Calu3 (cell line): Measurements from ENCODE around the gene LCN6. TPM values are rescaled to one million over a fixed set of nuclear protein-coding genes. Genes with fewer than 3 reads are reported as not detected.

Experiments used
- BruUV-seq: library from RNA; stranded (reverse); fragments of 400-500 nt; replicated peaks from 2 replicates; lab custom pipeline; 2021; lab: Mats Ljungman, UMichigan
- CTCF ChIA-PET: fragments of 300-600 bp; sonication (Branson Sonifier 250); formaldehyde crosslinking; loops from one replicate; lab custom pipeline; 2022; ENCODE audit warnings: antibody characterized with exemption; lab: Charles Lee
- DNase-seq: peaks from one replicate; pipeline ENCODE4 v3.0.0; 2022
- H3K27ac Mint-ChIP-seq: one replicate; pipeline ENCODE4 v1.8.0; 2022; ENCODE audit warnings: mixed read lengths; ENCODE audit not compliant: unreplicated experiment
- H3K27me3 Mint-ChIP-seq: one replicate; pipeline ENCODE4 v1.8.0; 2022; ENCODE audit warnings: mixed read lengths; ENCODE audit not compliant: unreplicated experiment
- H3K36me3 Mint-ChIP-seq: one replicate; pipeline ENCODE4 v1.8.0; 2022; ENCODE audit warnings: mild to moderate bottlenecking, moderate library complexity, mixed read lengths; ENCODE audit not compliant: insufficient read depth, unreplicated experiment
- H3K4me1 Mint-ChIP-seq: one replicate; pipeline ENCODE4 v1.8.0; 2022; ENCODE audit warnings: mild to moderate bottlenecking, low read depth, mixed read lengths; ENCODE audit not compliant: unreplicated experiment
- H3K4me3 Mint-ChIP-seq: one replicate; pipeline ENCODE4 v1.8.0; 2022; ENCODE audit warnings: mild to moderate bottlenecking, low read depth, moderate library complexity, mixed read lengths; ENCODE audit not compliant: unreplicated experiment
- H3K9me3 Mint-ChIP-seq: one replicate; pipeline ENCODE4 v1.8.0; 2022; ENCODE audit warnings: low read depth, mixed read lengths; ENCODE audit not compliant: unreplicated experiment
- CTCF ChIP-seq: fragments of 200-600 bp; IDR thresholded peaks from one replicate; pipeline ENCODE4 v1.8.0; 2022; ENCODE audit warnings: antibody characterized with exemption; ENCODE audit not compliant: unreplicated experiment
- intact Hi-C: fragments of 100-400 bp; cut with micrococcal nuclease; formaldehyde crosslinking; loops from one replicate; pipeline ENCODE4 v1.10.0; 2022; ENCODE audit not compliant: unreplicated experiment
- total RNA-seq: library from RNA; stranded (reverse); gene quantifications from 2 replicates; pipeline ENCODE4 v1.2.3, GENCODE V29; 2022

Gene LCN6
- total RNA-seq, 1 experiment from 2014 or later: not detected

- DNase-seq: no peak
- peaks cover 12% of the 10 kb centered on the region for H3K27me3 Mint-ChIP-seq
- no peak overlapping the region for H3K4me3 Mint-ChIP-seq
- peaks cover 20% of the 10 kb centered on the region for H3K36me3 Mint-ChIP-seq
- no peak overlapping the region for H3K27ac Mint-ChIP-seq
- no TSS peak for BruUV-seq
- TF ChIP-seq CTCF: no peak
- H3K9me3 Mint-ChIP-seq: no peaks in the 10 kb centered on the region
- no peaks in the 10 kb centered on the region for H3K4me1 Mint-ChIP-seq
- CTCF ChIA-PET: no interaction called here
- intact Hi-C loops: no loop called here
These were observed 29.8 kb downstream of the LCN6 start for GRCh38 chr9:136718345-136719194.

- no peak for TF ChIP-seq CTCF
- intact Hi-C loops: no loop called here
- DNase-seq: no peak
- Mint-ChIP-seq H3K27ac (no peak overlapping the region), H3K4me1 (no peaks in the 10 kb centered on the region), H3K36me3 (peaks cover 11% of the 10 kb centered on the region), H3K4me3 (no peak overlapping the region), H3K9me3 (no peaks in the 10 kb centered on the region), H3K27me3 (peaks cover 12% of the 10 kb centered on the region)
- BruUV-seq: no TSS peak
- CTCF ChIA-PET: no interaction called here
These were observed 30.9 kb downstream of the LCN6 start for GRCh38 chr9:136717399-136717798.

- no peak overlapping the region for H3K4me3 Mint-ChIP-seq
- BruUV-seq: no TSS peak
- no peak for TF ChIP-seq CTCF
- H3K4me1 Mint-ChIP-seq: no peaks in the 10 kb centered on the region
- no peaks in the 10 kb centered on the region for H3K9me3 Mint-ChIP-seq
- H3K27me3 Mint-ChIP-seq: peaks cover 12% of the 10 kb centered on the region
- intact Hi-C loops: no loop called here
- no peaks in the 10 kb centered on the region for H3K36me3 Mint-ChIP-seq
- H3K27ac Mint-ChIP-seq: no peak overlapping the region
- CTCF ChIA-PET: no interaction called here
- DNase-seq: no peak
These were observed 33.4 kb downstream of the LCN6 start for GRCh38 chr9:136714893-136715274.

GRCh38 chr9:136714096-136714892, 34.0 kb downstream of the LCN6 start:
- CTCF ChIA-PET: interaction anchor here (0.9 kb wide), 1 partner anchor 15 kb away, joined by 3 read pairs; no protein-coding TSS in a partner anchor
- H3K4me1 Mint-ChIP-seq: no peaks in the 10 kb centered on the region
- no TSS peak for BruUV-seq
- intact Hi-C loops: no loop called here
- H3K4me3 Mint-ChIP-seq: no peak overlapping the region
- peaks cover 12% of the 10 kb centered on the region for H3K27me3 Mint-ChIP-seq
- no peak for TF ChIP-seq CTCF
- DNase-seq: no peak
- H3K9me3 Mint-ChIP-seq: no peaks in the 10 kb centered on the region
- no peak overlapping the region for H3K27ac Mint-ChIP-seq
- no peaks in the 10 kb centered on the region for H3K36me3 Mint-ChIP-seq
